D341Med (cell line): Measurements from ENCODE around the gene CEP250.
"Not testable (repeated sequence)": the region's sequence is repeated elsewhere in the genome, so short reads cannot be mapped to it uniquely, and the experiment has no call there.

Source experiments
- DNase-seq: peaks from one replicate; pipeline ENCODE4 v3.0.0; 2012; ENCODE audit warnings: low spot score

The CEP250 gene

GRCh38 chr20:35451295-35451694 lies 4.1 kb upstream of the CEP250 start:
- DNase-seq, result no peak

- DNase-seq, result no peak
Observed at GRCh38 chr20:35453647-35454046, 1.8 kb upstream of the CEP250 start.

DNA sequence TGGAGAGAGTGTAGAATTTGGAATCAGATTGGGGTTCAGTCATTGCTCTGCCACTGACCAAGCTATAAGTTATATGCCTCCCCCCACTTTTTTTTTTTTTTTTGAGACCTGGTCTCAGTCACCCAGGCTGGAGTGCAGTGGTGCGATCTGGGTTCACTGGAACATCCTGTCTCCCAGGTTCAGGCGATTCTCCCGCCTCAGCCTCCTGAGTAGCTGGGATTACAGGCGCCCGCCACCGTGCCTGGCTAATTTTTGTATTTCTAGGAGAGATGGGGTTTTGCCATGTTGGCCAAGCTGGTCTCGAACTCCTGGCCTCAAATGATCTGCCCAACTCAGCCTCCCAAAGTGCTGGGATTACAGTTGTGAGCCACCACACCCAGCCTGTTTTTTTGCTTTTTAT lies 1.3 kb downstream of the CEP250 start:
- not testable (repeated sequence) for DNase-seq

DNA sequence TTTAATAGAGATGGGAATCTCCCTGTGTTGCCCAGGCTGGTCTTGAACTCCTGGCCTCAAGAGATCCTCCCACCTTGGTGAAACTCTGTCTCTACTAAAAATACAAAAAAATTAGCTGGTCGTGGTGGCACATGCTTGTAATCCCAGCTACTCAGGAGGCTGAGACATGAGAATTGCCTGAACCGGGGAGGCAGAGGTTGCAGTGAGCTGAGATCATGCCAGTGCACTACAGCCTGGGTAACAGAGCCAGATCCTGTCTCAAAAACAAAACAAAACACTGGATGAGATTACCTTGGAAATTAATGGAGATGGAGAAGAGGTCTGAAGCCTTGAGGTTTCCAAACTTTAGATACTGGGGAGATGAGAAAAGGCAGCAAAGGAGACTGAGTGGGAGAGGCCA lies 2.1 kb downstream of the CEP250 start:
- DNase-seq, result not testable (repeated sequence)

DNA sequence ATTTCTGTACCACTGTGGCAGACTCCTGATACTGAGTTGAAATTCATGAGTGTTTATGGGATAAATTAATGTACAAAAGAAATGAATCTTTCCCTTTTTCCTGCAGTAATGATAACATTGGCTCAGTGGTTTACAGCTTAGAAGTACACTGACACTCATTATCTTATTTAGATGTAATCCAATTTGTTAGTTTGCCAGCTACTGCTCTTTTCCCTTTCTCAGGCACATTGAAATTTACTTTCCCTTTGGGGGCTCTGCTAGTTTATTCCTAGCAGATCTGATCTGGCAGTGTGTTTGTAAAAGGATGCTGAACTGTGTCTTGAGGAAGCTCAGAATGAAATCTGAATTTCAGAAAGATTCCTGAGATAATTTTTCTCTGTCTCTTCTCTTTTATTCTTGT lies 3.0 kb downstream of the CEP250 start:
- DNase-seq, result no peak

DNA sequence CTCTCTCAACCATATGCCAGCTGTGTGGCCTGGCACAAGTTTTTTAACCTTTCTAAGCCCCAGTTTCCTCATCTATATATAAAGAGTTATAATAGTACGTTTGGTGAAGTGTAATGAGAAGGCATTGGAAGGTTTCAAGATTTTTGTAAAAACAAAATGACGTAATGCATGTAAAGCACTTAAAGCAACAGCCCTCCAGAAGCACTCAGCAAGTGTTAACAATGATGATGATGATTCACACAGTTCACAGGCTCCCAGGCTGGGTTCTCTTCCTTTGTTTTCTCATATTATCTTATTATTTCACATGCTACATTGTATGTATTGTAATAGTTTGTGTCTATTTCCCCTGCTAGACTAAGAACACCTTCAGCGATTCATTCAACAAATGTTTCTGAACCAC lies 6.2 kb downstream of the CEP250 start:
- no peak for DNase-seq

DNA sequence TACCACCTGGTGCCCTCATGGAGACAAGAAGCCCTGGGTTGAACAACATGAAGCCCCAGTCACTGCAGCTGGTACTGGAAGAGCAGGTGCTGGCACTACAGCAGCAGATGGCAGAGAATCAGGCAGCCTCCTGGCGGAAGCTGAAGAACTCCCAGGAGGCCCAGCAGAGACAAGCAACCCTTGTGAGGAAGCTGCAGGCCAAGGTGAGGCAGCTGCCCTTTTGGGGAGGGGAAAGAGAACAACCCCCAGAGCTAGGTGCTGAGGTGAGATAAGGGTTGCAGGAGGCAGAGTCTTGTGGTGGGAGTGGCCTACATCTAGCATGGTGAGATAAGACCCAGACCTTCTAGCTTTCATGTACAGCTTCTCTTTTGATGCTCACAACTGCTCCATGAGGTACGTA lies 7.0 kb downstream of the CEP250 start:
- peak; percentile 85 for DNase-seq

DNA sequence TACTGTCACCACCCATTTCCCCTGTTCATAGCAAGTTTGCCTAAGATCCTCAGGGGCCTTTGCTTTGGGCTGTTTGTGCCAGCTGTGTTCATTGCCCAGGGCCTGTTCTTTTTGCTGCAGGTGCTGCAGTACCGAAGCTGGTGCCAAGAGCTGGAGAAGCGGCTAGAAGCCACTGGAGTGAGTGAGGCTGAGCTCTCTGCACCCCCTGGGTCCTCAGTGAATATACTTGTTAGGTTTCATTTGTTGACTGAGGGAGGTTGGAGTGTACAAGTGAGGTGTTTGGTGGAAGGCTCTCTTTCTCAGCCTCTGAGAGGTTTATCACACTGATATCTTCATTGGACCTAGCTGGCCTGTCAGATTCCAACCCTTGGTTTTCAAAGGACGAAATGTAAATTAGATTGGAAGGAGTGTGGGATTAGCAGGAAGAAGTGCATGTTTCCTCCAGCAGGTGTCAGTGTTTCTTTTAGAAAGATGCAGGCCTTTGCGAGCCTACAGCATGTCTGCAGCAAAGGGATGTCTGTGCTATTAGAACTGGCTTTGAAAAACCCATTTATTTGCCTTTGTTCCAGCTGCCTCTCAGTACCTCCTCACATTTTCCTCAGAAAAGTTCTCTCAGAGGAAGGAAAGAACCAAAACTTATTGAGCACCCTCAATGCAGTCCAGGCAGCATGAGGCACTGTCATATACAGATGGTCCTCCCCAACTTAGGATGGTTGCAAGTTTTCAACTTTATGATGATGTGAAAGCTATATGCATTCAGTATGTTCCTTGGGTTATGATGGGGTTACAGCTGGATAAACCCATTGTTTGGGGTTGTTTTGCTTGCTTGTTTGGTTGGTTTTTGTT lies 8.3 kb downstream of the CEP250 start:
- peak; percentile 74 for DNase-seq

- no peak for DNase-seq
Observed at GRCh38 chr20:35465976-35466375, 10.6 kb downstream of the CEP250 start.

DNA sequence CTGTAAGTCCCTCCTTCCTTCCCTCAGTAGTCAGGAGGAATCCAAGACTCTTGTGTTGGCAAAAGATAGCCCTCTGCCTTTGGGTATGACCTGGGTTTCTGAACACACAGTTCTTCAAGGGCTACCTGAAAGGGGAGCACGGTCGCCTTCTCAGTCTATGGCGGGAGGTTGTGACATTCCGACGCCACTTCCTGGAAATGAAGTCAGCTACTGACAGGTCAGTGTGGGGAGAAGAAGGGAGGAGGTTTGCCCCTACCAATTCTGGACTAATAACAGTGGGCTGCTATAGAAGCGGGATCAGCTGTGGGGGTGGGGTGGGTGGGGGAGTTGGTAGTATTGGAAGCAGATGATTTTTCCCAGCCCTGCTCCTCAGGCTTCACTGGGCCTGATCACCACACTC lies 11.5 kb downstream of the CEP250 start:
- DNase-seq, result no peak

GRCh38 chr20:35467339-35468224 lies 12.2 kb downstream of the CEP250 start:
- DNase-seq, result no peak

GRCh38 chr20:35468671-35469334 lies 13.4 kb downstream of the CEP250 start:
- DNase-seq, result no peak

GRCh38 chr20:35472209-35472608 lies 16.8 kb downstream of the CEP250 start:
- no peak for DNase-seq

DNA sequence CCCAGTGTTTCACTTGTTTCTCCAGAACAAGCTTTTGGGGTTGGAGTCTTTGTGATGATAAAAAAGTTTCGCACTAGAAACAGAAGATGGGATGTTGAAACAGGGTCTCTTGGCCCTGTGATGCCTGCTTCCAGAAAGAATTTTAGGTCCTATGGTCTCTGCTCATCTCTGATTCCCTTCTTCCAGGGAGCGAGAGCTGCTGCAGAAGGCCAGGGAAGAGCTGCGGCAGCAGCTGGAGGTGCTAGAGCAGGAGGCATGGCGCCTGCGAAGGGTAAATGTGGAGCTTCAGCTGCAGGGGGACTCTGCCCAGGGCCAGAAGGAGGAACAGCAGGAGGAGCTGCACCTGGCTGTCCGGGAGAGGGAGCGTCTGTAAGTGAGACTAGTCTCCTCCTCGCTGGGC lies 18.3 kb downstream of the CEP250 start:
- no peak for DNase-seq

DNA sequence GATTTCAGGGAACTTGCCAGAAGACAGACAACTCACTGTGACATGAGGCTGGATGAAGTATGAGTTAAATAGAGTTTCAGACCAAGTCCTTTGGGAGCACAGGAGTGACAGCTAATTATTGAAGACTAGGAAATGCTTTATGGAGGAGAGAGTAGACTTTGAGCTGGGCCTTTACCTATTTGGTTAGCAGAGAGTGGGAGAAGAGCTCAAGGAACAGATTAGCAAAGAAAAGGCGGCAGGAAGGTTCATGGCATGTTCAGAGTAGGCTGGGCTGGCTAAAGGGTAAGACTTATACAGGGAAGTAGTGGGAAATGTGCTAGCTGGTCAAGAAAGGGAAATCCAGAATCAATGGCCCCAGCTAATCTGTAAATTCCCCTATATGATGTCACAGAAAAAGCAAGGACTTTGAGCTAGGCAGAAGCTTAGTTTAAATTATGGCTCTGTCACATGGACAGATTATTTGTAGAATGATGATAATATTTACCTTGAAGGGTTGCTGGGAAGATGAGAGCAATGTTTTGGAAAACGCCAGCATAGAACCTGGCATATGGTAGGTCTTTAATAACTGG lies 19.0 kb downstream of the CEP250 start:
- DNase-seq, result no peak

- DNase-seq, result no peak
Observed at GRCh38 chr20:35476288-35476687, 20.9 kb downstream of the CEP250 start.

GRCh38 chr20:35478804-35479472 lies 23.5 kb downstream of the CEP250 start:
- DNase-seq, result peak; percentile 47

- DNase-seq, result no peak
Observed at GRCh38 chr20:35479798-35480197, 24.4 kb downstream of the CEP250 start.

- DNase-seq, result no peak
Observed at GRCh38 chr20:35487479-35487878, 32.1 kb downstream of the CEP250 start.

DNA sequence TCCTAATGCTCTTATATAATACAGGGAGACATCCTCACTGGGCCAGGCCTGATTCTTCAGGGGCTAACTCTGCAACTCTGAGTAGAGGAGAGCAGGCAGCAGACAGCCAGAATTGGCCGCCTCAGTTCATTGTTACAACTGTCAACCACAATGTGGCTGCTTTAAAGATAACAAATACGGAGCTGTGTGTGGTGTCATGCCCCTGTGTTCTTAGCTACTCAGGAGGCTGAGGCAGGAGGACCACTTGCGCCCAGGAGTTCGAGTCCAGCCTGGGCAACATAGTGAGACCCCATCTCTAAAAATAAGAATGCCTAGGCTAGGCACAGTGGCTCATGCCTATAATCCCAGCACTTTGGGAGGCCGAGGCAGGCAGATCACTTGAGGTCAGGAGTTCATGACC lies 34.3 kb downstream of the CEP250 start:
- no peak for DNase-seq

DNA sequence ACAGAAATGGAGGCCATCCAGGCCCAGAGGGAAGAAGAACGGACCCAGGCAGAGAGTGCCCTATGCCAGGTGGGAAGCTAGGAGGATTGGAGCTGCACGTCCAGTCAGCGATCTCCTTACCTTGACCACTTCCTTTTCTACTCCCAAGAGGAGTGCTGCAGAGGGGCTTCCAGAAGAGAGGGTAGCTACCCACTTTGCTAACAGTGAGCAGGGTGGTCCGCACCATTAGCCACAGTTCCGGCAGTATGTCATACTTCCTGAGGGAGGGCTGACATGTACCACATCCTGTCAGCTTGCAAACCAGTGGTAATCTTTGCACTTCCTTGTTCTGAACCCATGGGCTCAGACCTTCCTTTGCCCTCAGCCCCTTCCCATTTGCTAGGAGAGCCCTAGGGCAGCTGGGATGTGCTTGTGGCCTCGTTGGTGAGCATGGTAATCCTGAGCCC lies 35.4 kb downstream of the CEP250 start:
- DNase-seq, result no peak

DNA sequence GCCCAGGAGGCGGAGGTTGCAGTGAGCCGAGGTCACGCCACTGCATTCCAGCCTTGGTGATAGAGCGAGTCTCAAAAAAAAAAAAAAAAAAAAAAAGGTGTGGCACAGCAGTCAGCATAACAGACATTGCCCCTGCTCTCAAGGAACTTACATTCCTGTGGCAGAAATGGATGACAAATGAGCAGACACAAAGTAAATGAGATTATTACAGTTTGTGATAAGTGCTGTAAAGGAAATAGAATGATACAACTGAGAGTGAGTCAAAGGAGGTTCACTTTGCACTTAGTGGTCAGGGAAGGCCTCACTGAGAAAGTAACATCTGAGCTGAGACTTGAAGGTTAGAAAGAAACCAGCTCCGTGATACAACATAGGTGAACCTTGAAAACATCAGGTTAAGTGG lies 36.4 kb downstream of the CEP250 start:
- no peak for DNase-seq
